Measurements from ENCODE around the gene ZC3H15.

Gene ZC3H15

DNA sequence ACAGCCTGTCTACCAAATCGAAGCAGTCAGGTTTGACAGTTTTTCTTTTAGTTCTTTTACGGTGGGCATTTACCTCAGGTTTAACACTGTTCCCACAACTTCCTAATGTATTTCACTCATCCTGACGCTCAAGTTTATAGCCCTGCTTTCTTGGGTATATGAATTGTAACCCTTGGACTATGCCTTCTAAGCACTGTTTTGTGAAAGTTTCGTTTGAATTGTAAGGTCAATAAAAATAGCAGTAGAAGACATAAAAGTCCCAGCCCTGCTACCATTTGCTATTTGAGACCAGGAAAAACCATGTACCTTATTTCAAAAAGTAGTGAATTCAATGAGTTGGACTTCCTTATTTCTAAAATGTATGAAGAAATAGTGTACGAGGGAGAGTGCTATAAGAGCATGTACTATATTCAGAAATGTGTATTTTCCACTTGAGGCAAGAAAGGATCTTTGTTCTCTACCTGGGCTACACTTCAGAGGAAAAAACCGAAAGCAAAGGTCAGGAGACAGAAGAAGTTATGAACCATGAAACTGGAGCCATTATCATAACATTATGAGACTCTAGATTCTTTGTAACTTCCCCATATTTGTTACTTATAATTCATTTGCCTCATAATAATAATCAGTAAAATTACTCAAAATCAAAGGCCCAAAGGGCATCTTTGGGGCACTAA, 1.9 kb upstream of the ZC3H15 start:
- no peaks in the 10 kb centered on the region for H3K36me3 ChIP-seq (ENCODE audit: control insufficient read depth, insufficient read depth, low read length)
- peak overlapping the region; percentile 89 for H3K4me3 ChIP-seq (replicated peaks; ENCODE audit: low read depth, low read length)
- H3K27me3 ChIP-seq (replicated peaks; ENCODE audit: control insufficient read depth, insufficient read depth, low read length) = no peaks in the 10 kb centered on the region
- TF ChIP-seq, protein P1, sequence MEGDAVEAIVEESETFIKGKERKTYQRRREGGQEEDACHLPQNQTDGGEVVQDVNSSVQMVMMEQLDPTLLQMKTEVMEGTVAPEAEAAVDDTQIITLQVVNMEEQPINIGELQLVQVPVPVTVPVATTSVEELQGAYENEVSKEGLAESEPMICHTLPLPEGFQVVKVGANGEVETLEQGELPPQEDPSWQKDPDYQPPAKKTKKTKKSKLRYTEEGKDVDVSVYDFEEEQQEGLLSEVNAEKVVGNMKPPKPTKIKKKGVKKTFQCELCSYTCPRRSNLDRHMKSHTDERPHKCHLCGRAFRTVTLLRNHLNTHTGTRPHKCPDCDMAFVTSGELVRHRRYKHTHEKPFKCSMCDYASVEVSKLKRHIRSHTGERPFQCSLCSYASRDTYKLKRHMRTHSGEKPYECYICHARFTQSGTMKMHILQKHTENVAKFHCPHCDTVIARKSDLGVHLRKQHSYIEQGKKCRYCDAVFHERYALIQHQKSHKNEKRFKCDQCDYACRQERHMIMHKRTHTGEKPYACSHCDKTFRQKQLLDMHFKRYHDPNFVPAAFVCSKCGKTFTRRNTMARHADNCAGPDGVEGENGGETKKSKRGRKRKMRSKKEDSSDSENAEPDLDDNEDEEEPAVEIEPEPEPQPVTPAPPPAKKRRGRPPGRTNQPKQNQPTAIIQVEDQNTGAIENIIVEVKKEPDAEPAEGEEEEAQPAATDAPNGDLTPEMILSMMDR (IDR thresholded peaks at IDR 0.05; ENCODE audit: insufficient read depth, low read length, poor library complexity, severe bottlenecking) = no peak
- peak; percentile 13 for DNase-seq (ENCODE audit: extremely low read depth, insufficient read length)

DNA sequence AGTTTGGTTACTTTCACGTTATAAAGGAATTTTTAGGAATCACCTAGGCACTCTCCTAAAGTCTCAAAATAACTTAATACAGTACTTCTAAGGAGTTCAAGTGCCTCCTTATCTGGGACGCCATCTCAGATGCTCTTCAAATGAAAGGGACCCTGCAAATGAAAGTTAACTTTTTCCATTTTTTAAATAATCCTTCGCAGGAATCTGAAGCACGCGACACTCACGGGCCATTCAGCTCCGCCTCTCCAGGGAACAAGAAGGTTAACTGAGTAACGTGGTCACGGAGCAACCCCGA, 537 bp upstream of the ZC3H15 start:
- H3K36me3 ChIP-seq (ENCODE audit: control insufficient read depth, insufficient read depth, low read length) = no peaks in the 10 kb centered on the region
- no peak for DNase-seq (ENCODE audit: extremely low read depth, insufficient read length)
- H3K4me3 ChIP-seq (replicated peaks; ENCODE audit: low read depth, low read length) = peak overlapping the region; percentile 89
- no peaks in the 10 kb centered on the region for H3K27me3 ChIP-seq (replicated peaks; ENCODE audit: control insufficient read depth, insufficient read depth, low read length)
- TF ChIP-seq, protein P1 (IDR thresholded peaks at IDR 0.05; ENCODE audit: insufficient read depth, low read length, poor library complexity, severe bottlenecking) = no peak

DNA sequence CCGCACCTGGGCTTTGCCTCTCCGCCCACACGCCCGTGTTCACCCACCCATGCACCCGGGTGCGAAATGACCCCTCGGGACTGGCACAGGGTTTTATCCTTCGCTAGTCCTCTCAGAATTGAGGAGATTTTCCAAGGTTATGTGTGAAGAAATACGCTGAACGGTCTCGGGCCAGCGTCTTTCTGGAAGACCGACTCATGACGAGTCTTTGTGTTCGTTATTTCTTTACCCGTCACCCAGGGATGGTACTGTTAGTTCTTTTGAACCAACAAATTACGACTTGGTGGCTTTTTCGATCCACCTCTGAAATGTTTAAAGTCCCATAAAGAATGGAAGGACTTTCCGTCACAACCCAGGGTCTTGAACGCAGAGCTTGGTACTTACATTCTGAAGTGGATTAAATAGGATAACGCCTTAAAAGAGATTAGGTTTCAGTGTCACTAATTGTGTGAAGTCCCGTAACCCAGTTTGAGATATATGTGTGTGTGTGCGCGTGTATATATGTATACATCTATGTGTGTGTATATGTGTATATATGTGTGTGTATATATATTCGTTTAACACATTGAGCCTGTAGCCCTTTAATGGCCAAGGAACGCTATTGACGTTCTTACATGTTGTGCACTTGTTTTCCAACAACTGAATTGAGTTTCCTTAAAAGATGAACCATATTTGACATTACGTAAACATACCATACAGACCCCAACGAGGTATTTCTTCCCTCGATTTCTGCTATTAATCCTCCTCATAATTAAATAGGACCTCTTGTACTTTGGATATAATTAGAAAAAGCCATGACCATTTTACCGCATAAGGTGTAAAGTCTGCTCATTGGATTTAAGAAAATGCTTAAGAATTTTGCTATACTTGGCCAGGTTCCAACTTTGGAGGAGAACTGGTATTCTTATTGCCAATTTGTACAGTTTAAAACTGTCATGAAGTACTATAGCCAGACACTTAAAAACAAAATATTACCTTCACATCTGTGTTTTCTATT, 889 bp downstream of the ZC3H15 start:
- Histone ChIP-seq H3K36me3 (ENCODE audit: control insufficient read depth, insufficient read depth, low read length) (no peaks in the 10 kb centered on the region; the same call in 1 of the 2 replicates), H3K27me3 (replicated peaks; ENCODE audit: control insufficient read depth, insufficient read depth, low read length) (no peaks in the 10 kb centered on the region), H3K4me3 (replicated peaks; ENCODE audit: low read depth, low read length) (peak overlapping the region; percentile 89)
- DNase-seq (ENCODE audit: extremely low read depth, insufficient read length) = no peak
- TF ChIP-seq, protein P1 (IDR thresholded peaks at IDR 0.05; ENCODE audit: insufficient read depth, low read length, poor library complexity, severe bottlenecking) = no peak

DNA sequence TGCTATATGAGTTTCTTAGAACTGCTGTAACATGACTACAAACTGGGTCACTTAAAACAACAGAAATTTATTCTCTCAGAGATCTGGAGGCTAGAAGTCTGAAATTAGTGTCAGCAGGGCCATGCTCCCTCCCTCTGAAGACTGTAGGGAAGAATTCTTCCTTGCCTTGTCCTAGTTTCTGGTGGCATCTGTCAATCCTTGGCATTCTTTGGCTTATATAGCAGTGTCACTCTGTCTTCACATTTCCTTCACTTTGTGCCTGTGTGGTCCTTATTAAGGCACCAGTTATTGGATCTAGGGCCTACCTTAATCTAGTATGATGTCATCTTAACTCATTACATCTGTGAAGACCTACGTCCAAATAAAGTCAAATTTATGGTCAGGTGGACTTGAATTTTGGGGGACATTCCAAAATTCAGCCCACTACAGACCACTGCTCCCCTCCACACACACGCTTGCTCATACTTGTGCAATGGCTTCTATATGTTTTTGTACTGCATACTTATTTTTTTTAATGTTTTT, 7.6 kb downstream of the ZC3H15 start:
- Histone ChIP-seq H3K27me3 (replicated peaks; ENCODE audit: control insufficient read depth, insufficient read depth, low read length) (no peaks in the 10 kb centered on the region), H3K4me3 (replicated peaks; ENCODE audit: low read depth, low read length) (no peak overlapping the region), H3K36me3 (ENCODE audit: control insufficient read depth, insufficient read depth, low read length) (peaks cover 6% of the 10 kb centered on the region)
- TF ChIP-seq, protein P1 (IDR thresholded peaks at IDR 0.05; ENCODE audit: insufficient read depth, low read length, poor library complexity, severe bottlenecking) = no peak
- DNase-seq (ENCODE audit: extremely low read depth, insufficient read length) = no peak

DNA sequence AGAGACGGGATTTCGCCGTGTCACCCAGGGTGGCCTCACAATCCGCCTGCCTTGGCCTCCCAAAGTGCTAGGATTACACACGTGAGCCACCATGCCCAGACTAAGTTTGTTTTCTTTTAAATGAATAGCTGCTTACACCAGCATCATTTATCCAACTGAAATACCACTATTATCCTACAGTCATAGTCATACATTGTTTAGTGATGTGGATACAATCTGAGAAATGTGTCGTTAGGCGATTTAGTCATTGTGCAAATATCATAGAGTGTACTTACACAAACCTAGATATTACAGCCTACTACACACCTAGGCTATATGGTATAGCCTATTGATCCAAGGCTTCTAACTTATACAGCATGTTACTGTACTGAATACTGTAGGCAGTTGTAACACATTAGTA, 10.3 kb downstream of the ZC3H15 start:
- DNase-seq (ENCODE audit: extremely low read depth, insufficient read length) = no peak
- no peaks in the 10 kb centered on the region for H3K27me3 ChIP-seq (replicated peaks; ENCODE audit: control insufficient read depth, insufficient read depth, low read length)
- no peak overlapping the region for H3K4me3 ChIP-seq (replicated peaks; ENCODE audit: low read depth, low read length)
- TF ChIP-seq, protein P1 (IDR thresholded peaks at IDR 0.05; ENCODE audit: insufficient read depth, low read length, poor library complexity, severe bottlenecking) = no peak
- H3K36me3 ChIP-seq (ENCODE audit: control insufficient read depth, insufficient read depth, low read length) = peaks cover 9% of the 10 kb centered on the region

Data from GM06990 (cell line).